Measurements from ENCODE around the gene NKPD1. TPM values are rescaled to one million over a fixed set of nuclear protein-coding genes. Genes with fewer than 3 reads are reported as not detected.

NKPD1 gene
- polyA plus RNA-seq, 1 of the 3 experiments (the other 2 are of a cell fraction): 0.12 TPM

- Histone ChIP-seq H3K4me3 (ENCODE audit: low read depth in 2 of 2, low read length in 1 of 2) (no peak overlapping the region), H3K27ac (ENCODE audit: low read depth in 2 of 2, low read length in 1 of 2) (no peak overlapping the region; a peak in 1 of 4 replicates), H4K20me1 (ENCODE audit: insufficient read depth) (peaks cover 83% of the 10 kb centered on the region), H3K9me3 (no peaks in the 10 kb centered on the region), H3K4me2 (no peak overlapping the region), H3F3A (replicated peaks; ENCODE audit: insufficient read depth) (no peaks in the 10 kb centered on the region), H2AFZ (ENCODE audit: low read depth) (no peak overlapping the region), H3K79me2 (ENCODE audit: insufficient read depth) (peaks cover 79% of the 10 kb centered on the region), H3K4me1 (ENCODE audit: control insufficient read depth in 1 of 2, insufficient read depth in 2 of 2, low read depth in 1 of 2, low read length in 1 of 2) (peaks cover 0 to 24% of the 10 kb centered on the region in 2 experiments; a peak in 1 of 4 replicates), H3K36me3 (replicated peaks in 1 of 2; ENCODE audit: control insufficient read depth in 1 of 2, insufficient read depth in 2 of 2, low read length in 1 of 2) (no peaks in the 10 kb centered on the region), H3K27me3 (ENCODE audit: insufficient read depth) (no peaks in the 10 kb centered on the region), H3K9ac (no peak overlapping the region), H3K9me2 (no peaks in the 10 kb centered on the region)
- CTCF ChIA-PET: interaction anchor here (1.0 to 1.1 kb wide), 2 partner anchors 15 to 29 kb away, joined by 3 to 4 read pairs; no protein-coding TSS in a partner anchor
- POLR2A ChIA-PET: no interaction called here
- TF ChIP-seq SMC3 (IDR thresholded peaks at IDR 0.05; ENCODE audit: low read depth, low read length) (no peak), NFIC (IDR thresholded peaks at IDR 0.05; ENCODE audit: borderline replicate concordance) (no peak), TEAD4 (IDR thresholded peaks at IDR 0.05; ENCODE audit: borderline replicate concordance, insufficient read depth) (no peak), JUND (IDR thresholded peaks at IDR 0.05) (no peak), CHD2 (IDR thresholded peaks at IDR 0.05; ENCODE audit: low read length, partially characterized antibody) (no peak), TAF1 (IDR thresholded peaks at IDR 0.05; ENCODE audit: borderline replicate concordance, low read depth, low read length) (no peak), GABPA (IDR thresholded peaks at IDR 0.05; ENCODE audit: low read depth) (no peak), RXRA (IDR thresholded peaks at IDR 0.05; ENCODE audit: borderline replicate concordance, low read depth) (no peak), POLR2AphosphoS5 (IDR thresholded peaks at IDR 0.05; ENCODE audit: low read depth, low read length) (no peak)
- WGBS (ENCODE audit: low lambda C conversion rate): 87% methylated on average over 9 of the region's 9 CpGs
- no peak for DNase-seq
These were observed 37.3 kb downstream of the NKPD1 start for GRCh38 chr19:45123440-45123850.

- TF ChIP-seq USF2 (IDR thresholded peaks at IDR 0.05; ENCODE audit: borderline replicate concordance, low read depth, low read length) (no peak), EZH2phosphoT487 (IDR thresholded peaks at IDR 0.05; ENCODE audit: borderline replicate concordance, low read depth) (no peak), PBX3 (IDR thresholded peaks at IDR 0.05) (no peak)
- H3K27ac ChIP-seq (ENCODE audit: low read depth in 2 of 2, low read length in 1 of 2): no peak overlapping the region; a peak in 1 of 4 replicates
- peaks cover 0 to 24% of the 10 kb centered on the region in 2 experiments; a peak in 1 of 4 replicates for H3K4me1 ChIP-seq (ENCODE audit: control insufficient read depth in 1 of 2, insufficient read depth in 2 of 2, low read depth in 1 of 2, low read length in 1 of 2)
- DNase-seq: no peak
- H3K4me3 ChIP-seq (ENCODE audit: low read depth in 2 of 2, low read length in 1 of 2): no peak overlapping the region
- H2AFZ ChIP-seq (ENCODE audit: low read depth): no peak overlapping the region
- H3K9ac ChIP-seq: no peak overlapping the region
- H3K9me3 ChIP-seq: no peaks in the 10 kb centered on the region
- no peaks in the 10 kb centered on the region for H3F3A ChIP-seq (replicated peaks; ENCODE audit: insufficient read depth)
- peaks cover 78% of the 10 kb centered on the region for H3K79me2 ChIP-seq (ENCODE audit: insufficient read depth)
- no peaks in the 10 kb centered on the region for H3K27me3 ChIP-seq (ENCODE audit: insufficient read depth)
- no peaks in the 10 kb centered on the region for H3K9me2 ChIP-seq
- H3K4me2 ChIP-seq: no peak overlapping the region
- H4K20me1 ChIP-seq (ENCODE audit: insufficient read depth): peaks cover 84% of the 10 kb centered on the region
- no peaks in the 10 kb centered on the region for H3K36me3 ChIP-seq (replicated peaks in 1 of 2; ENCODE audit: control insufficient read depth in 1 of 2, insufficient read depth in 2 of 2, low read length in 1 of 2)
- ChIA-PET CTCF (interaction anchor here (0.6 to 1.3 kb wide), 3 partner anchors 29 to 78 kb away, joined by 3 to 4 read pairs (median 3); no protein-coding TSS in a partner anchor), POLR2A (no interaction called here)
- WGBS (ENCODE audit: low lambda C conversion rate): 92% methylated on average over 6 of the region's 6 CpGs
These were observed 38.0 kb downstream of the NKPD1 start for GRCh38 chr19:45122832-45123231.
